Liver (tissue), 9 donors: ENCODE data around the gene SZT2. TPM values are rescaled to one million over a fixed set of nuclear protein-coding genes. Genes with fewer than 3 reads are reported as not detected.

ENCODE experiments used
- DNase-seq: peaks from one replicate; pipeline ENCODE4 v3.0.0-alpha.2; 2017; ENCODE audit warnings: low spot score
- H3K27ac ChIP-seq, 2 donors: one replicate each; pipeline ENCODE4 v1.7.0; 2013; ENCODE audit warnings: inconsistent platforms in 2 of 2, low read length in 2 of 2, control low read depth in 1 of 2, low read depth in 1 of 2, mild to moderate bottlenecking in 1 of 2
- H3K27me3 ChIP-seq, 4 donors: one replicate each; pipeline versions ENCODE4 v1.6.1 to v1.7.0; 2013; ENCODE audit warnings: low read length in 3 of 4, inconsistent platforms in 1 of 4, mild to moderate bottlenecking in 1 of 4, moderate library complexity in 1 of 4; ENCODE audit not compliant: control insufficient read depth in 4 of 4, insufficient read depth in 4 of 4
- H3K36me3 ChIP-seq, 4 donors: one replicate each; pipeline versions ENCODE4 v1.6.1 to v1.7.0; 2013; ENCODE audit warnings: low read length in 3 of 4, mild to moderate bottlenecking in 3 of 4, low read depth in 1 of 4, moderate library complexity in 1 of 4; ENCODE audit not compliant: control insufficient read depth in 4 of 4, insufficient read depth in 3 of 4
- H3K4me1 ChIP-seq, 4 donors: one replicate each; pipeline versions ENCODE4 v1.6.1 to v1.7.0; 2013; ENCODE audit warnings: low read length in 3 of 4, mild to moderate bottlenecking in 3 of 4, moderate library complexity in 1 of 4; ENCODE audit not compliant: control insufficient read depth in 4 of 4, insufficient read depth in 4 of 4
- H3K4me3 ChIP-seq, 3 donors: one replicate each; pipeline versions ENCODE4 v1.6.1 to v1.7.0; 2013; ENCODE audit warnings: low read length in 3 of 3, control low read depth in 1 of 3, low read depth in 1 of 3, mild to moderate bottlenecking in 1 of 3
- H3K9ac ChIP-seq, 2 donors: one replicate each; pipeline ENCODE4 v1.7.0; 2013; ENCODE audit warnings: low read length in 2 of 2, mild to moderate bottlenecking in 2 of 2, moderate library complexity in 2 of 2, control low read depth in 1 of 2, low read depth in 1 of 2
- H3K9me3 ChIP-seq, 4 donors: one replicate each; pipeline versions ENCODE4 v1.6.1 to v1.7.0; 2013; ENCODE audit warnings: low read length in 3 of 4; ENCODE audit not compliant: control insufficient read depth in 4 of 4
- EGR1 ChIP-seq, 2 donors: IDR thresholded peaks; 2 replicates each; pipeline ENCODE4 v1.6.1; 2016 to 2018; ENCODE audit warnings: antibody characterized with exemption in 2 of 2, low read depth in 2 of 2
- FOXA1 ChIP-seq: IDR thresholded peaks from 2 replicates; pipeline ENCODE4 v1.6.1; 2016; ENCODE audit warnings: antibody characterized with exemption
- FOXA2 ChIP-seq: IDR thresholded peaks from 2 replicates; pipeline ENCODE4 v1.6.1; 2016; ENCODE audit warnings: antibody characterized with exemption
- GABPA ChIP-seq, 2 donors: IDR thresholded peaks in 1 of 2; conservative IDR thresholded peaks in 1 of 2; 2 replicates each; pipeline ENCODE4 v1.6.1; 2016; ENCODE audit warnings: antibody characterized with exemption in 2 of 2, mild to moderate bottlenecking in 1 of 2, moderate library complexity in 1 of 2
- HNF4G ChIP-seq: IDR thresholded peaks from 2 replicates; pipeline ENCODE4 v1.6.1; 2016; ENCODE audit warnings: antibody characterized with exemption
- JUND ChIP-seq, 2 donors: IDR thresholded peaks; 2 replicates each; pipeline ENCODE4 v1.6.1; 2016; ENCODE audit warnings: antibody characterized with exemption in 2 of 2
- RAD21 ChIP-seq, 2 donors: IDR thresholded peaks; 2 replicates each; pipeline ENCODE4 v1.6.1; 2016; ENCODE audit warnings: antibody characterized with exemption in 2 of 2, mild to moderate bottlenecking in 2 of 2
- REST ChIP-seq: IDR thresholded peaks from 2 replicates; pipeline ENCODE4 v1.6.1; 2016; ENCODE audit warnings: antibody characterized with exemption, mild to moderate bottlenecking
- TAF1 ChIP-seq: conservative IDR thresholded peaks from 2 replicates; pipeline ENCODE4 v1.6.1; 2016; ENCODE audit warnings: antibody characterized with exemption, mild to moderate bottlenecking
- YY1 ChIP-seq: IDR thresholded peaks from 2 replicates; pipeline ENCODE4 v1.6.1; 2016; ENCODE audit warnings: antibody characterized with exemption, mild to moderate bottlenecking
- ZBTB33 ChIP-seq: IDR thresholded peaks from 2 replicates; pipeline ENCODE4 v1.6.1; 2016; ENCODE audit warnings: antibody characterized with exemption
- WGBS: extraction: QIAGEN DNeasy Blood & Tissue Kit; methylation state at CpG from one replicate; pipeline ENCODE4 v1.1.7; 2013; 5-methylcytosine and 5-hydroxymethylcytosine counted together
- polyA plus RNA-seq, 2 donors: library from polyadenylated mRNA; stranded (reverse) in 1 of 2; unstranded in 1 of 2; fragments of 200-250 nt in 1 of 2; fragments of >200 nt in 1 of 2; fragmentation: Nextera tagmentation in 1 of 2; extraction: Ambion mirVana in 1 of 2; gene quantifications; one replicate each; pipeline versions ENCODE4 v1.2.1 to v1.2.3, GENCODE V29; 2013 to 2015
- total RNA-seq, 2 donors: library from RNA; depleted of rRNA; stranded (reverse); fragments of >200 nt; gene quantifications; one replicate each; pipeline ENCODE4 v1.2.3, GENCODE V29; 2014
- TF ChIP-seq, protein P1 (sequence below): IDR thresholded peaks from 2 replicates; pipeline ENCODE4 v1.6.1; 2016; ENCODE audit warnings: antibody characterized with exemption
- TF ChIP-seq, protein P2 (sequence below): IDR thresholded peaks from 2 replicates; pipeline ENCODE4 v1.6.1; 2016; ENCODE audit warnings: antibody characterized with exemption
- donor health status: healthy.
- donor health status: healthy.
- donor health status: healthy.
- donor health status: healthy.
- donor health status: healthy.

SZT2 gene
- total and polyA plus RNA-seq, 4 donors = 4.8 to 31.0 (median 11.9) TPM

GRCh38 chr1:43359696-43360095 is 30.0 kb upstream of the SZT2 start:
- no peak overlapping the region for H3K4me3 ChIP-seq
- H3K9ac ChIP-seq = no peak overlapping the region
- peaks cover 2 to 33% (median 18%) of the 10 kb centered on the region in 4 donors for H3K36me3 ChIP-seq
- no peak overlapping the region for H3K27ac ChIP-seq
- WGBS = 58% methylated on average over 11 of the region's 11 CpGs
- H3K9me3 ChIP-seq = no peaks in the 10 kb centered on the region
- H3K27me3 ChIP-seq = no peaks in the 10 kb centered on the region
- no peak for TF ChIP-seq EGR1 (IDR thresholded peaks at IDR 0.05; ENCODE audit: low read depth in 2 of 2)
- no peak for TF ChIP-seq JUND (IDR thresholded peaks at IDR 0.05)
- no peak for TF ChIP-seq HNF4G
- no peak for TF ChIP-seq REST
- peaks cover 6 to 14% (median 12%) of the 10 kb centered on the region in 4 donors for H3K4me1 ChIP-seq
- no peak for DNase-seq

GRCh38 chr1:43360616-43361015 is 29.1 kb upstream of the SZT2 start:
- no peak for TF ChIP-seq GABPA (IDR thresholded peaks at IDR 0.05 in 1 of 2, conservative IDR thresholded peaks at IDR 0.05 in 1 of 2)
- no peak for TF ChIP-seq FOXA1
- Histone ChIP-seq H3K9ac (no peak overlapping the region), H3K9me3 (no peaks in the 10 kb centered on the region), H3K27ac (no peak overlapping the region), H3K36me3 (peaks cover 2 to 36% (median 21%) of the 10 kb centered on the region in 4 donors), H3K27me3 (no peaks in the 10 kb centered on the region), H3K4me1 (peaks cover 6 to 14% (median 12%) of the 10 kb centered on the region in 4 donors), H3K4me3 (no peak overlapping the region)
- DNase-seq = no peak
- WGBS = 86% methylated on average over 4 of the region's 4 CpGs

DNA sequence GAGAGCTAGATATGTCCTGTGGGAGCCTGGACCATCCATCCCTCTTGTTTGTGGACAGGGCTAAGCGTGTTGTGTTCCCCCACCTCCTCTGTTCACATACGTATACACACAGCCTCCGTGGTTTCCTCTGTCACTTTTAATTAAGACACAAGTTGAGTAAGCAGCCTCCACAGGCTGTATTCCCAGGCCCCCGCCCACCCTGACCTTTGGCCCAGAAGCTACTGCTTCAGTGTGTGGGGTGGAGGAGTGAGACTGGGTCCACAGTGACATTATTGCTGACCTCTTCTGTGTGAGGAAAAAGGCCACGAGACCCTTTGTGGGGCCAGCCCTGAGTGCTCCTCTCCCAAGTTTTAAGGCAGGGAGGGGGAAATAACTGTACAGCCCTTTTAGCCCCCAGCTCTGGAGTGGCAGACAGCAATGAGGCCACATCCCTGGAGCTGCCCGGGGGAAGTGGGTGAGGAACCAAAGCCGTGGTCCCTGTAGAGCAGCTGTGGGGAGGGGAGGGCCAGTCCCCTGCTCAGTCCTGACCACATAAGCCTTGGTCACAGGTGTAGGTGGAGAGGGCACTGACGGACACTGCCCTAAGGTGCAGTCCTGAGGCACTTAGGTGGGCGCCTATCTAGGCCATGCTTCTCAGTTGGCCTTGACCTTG is 26.3 kb upstream of the SZT2 start:
- no peak overlapping the region for H3K4me3 ChIP-seq
- H3K9ac ChIP-seq = no peak overlapping the region
- H3K4me1 ChIP-seq = peaks cover 5 to 23% (median 17%) of the 10 kb centered on the region in 4 donors
- no peaks in the 10 kb centered on the region for H3K9me3 ChIP-seq
- WGBS = 79% methylated on average over 9 of the region's 9 CpGs
- no peak for DNase-seq
- TF ChIP-seq EGR1 (IDR thresholded peaks at IDR 0.05; ENCODE audit: low read depth in 2 of 2) = no peak
- TF ChIP-seq YY1 = no peak
- TF ChIP-seq TAF1 = no peak
- no peaks in the 10 kb centered on the region for H3K27me3 ChIP-seq
- no peak overlapping the region for H3K27ac ChIP-seq
- H3K36me3 ChIP-seq = peaks cover 2 to 36% (median 21%) of the 10 kb centered on the region in 4 donors

- TF ChIP-seq GABPA (IDR thresholded peaks at IDR 0.05 in 1 of 2, conservative IDR thresholded peaks at IDR 0.05 in 1 of 2) = no peak
- TF ChIP-seq RAD21 (IDR thresholded peaks at IDR 0.05) = no peak
- TF ChIP-seq, protein P1, sequence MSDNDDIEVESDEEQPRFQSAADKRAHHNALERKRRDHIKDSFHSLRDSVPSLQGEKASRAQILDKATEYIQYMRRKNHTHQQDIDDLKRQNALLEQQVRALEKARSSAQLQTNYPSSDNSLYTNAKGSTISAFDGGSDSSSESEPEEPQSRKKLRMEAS = no peak
- TF ChIP-seq ZBTB33 = no peak
- TF ChIP-seq, protein P2, sequence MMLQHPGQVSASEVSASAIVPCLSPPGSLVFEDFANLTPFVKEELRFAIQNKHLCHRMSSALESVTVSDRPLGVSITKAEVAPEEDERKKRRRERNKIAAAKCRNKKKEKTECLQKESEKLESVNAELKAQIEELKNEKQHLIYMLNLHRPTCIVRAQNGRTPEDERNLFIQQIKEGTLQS = no peak
- no peak for TF ChIP-seq FOXA2
- no peak for TF ChIP-seq YY1
- Histone ChIP-seq H3K36me3 (peaks cover 2 to 36% (median 21%) of the 10 kb centered on the region in 4 donors), H3K4me1 (peaks cover 10 to 25% (median 19%) of the 10 kb centered on the region in 4 donors), H3K27me3 (no peaks in the 10 kb centered on the region), H3K4me3 (no peak overlapping the region), H3K27ac (no peak overlapping the region), H3K9ac (no peak overlapping the region), H3K9me3 (no peaks in the 10 kb centered on the region)
- no peak for DNase-seq
- 79% methylated on average over 5 of the region's 5 CpGs for WGBS
Measured at GRCh38 chr1:43363935-43364525, 25.7 kb upstream of the SZT2 start.
